GM12872 (cell line): ENCODE measurements around the gene PPM1J.

Experiments used
- TF ChIP-seq, protein P1 (sequence below): IDR thresholded peaks from 3 replicates; pipeline ENCODE4 v1.5.1; 2011; ENCODE audit warnings: low read depth, mild to moderate bottlenecking, low read length, moderate library complexity; ENCODE audit not compliant: insufficient read depth

PPM1J gene

DNA sequence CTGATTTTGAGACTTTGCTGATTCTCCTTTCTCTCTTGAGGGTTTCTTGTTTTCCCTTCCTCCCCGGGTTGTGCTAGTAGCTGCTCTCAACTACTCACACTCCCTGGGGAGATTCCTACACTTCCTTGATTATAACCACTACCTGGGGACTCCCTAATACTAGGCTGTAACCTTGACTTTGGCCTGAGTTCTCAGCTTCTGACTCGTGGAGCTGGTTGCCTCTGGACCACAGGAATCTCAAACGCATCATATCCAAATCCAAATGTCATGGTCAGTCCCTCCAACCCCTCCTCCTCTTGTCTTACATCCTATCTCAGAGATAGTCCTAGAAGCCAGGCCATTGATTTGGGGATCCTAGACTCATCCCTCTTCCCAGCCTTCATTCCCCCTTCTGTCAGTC is 28.7 kb downstream of the PPM1J start:
- TF ChIP-seq, protein P1, sequence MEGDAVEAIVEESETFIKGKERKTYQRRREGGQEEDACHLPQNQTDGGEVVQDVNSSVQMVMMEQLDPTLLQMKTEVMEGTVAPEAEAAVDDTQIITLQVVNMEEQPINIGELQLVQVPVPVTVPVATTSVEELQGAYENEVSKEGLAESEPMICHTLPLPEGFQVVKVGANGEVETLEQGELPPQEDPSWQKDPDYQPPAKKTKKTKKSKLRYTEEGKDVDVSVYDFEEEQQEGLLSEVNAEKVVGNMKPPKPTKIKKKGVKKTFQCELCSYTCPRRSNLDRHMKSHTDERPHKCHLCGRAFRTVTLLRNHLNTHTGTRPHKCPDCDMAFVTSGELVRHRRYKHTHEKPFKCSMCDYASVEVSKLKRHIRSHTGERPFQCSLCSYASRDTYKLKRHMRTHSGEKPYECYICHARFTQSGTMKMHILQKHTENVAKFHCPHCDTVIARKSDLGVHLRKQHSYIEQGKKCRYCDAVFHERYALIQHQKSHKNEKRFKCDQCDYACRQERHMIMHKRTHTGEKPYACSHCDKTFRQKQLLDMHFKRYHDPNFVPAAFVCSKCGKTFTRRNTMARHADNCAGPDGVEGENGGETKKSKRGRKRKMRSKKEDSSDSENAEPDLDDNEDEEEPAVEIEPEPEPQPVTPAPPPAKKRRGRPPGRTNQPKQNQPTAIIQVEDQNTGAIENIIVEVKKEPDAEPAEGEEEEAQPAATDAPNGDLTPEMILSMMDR = no peak

DNA sequence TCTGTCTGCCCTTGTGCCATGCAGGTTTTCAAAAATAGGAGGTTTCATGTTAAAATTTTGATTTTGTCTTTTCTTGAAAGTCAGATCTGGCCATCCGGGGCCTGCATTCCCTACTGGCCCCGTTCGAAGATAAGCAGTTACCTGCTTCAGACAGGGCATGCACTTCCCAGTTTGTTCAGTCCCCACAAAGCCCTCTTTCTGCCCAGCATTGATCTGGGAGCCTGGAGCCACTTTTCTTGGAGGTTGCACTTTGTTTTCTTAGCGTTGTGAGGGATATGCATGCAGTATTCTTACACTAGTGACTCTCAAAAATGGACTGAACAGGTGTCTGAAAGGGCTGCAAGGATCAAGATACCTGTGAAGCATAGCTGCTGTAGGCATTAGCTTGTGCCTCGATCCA is 29.2 kb downstream of the PPM1J start:
- TF ChIP-seq, protein P1 = no peak

DNA sequence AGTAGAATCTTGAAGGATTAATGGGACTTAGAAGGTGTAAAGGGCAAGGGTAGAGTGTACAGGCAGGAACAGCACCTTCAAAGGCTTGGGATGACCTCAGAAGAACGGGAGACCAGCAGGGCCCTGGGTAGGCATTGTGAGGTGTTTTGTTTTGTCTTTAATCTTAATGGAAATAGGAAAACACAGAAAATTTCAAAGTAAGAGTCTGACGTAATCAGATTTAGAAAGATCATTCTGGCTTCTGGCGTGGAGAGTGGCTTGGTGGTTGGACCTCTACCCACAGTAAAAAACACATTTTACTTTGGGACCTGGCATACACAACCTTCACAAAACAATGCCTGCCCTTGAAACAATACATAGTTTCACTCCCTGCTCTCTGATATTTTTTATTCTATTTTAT is 36.5 kb downstream of the PPM1J start:
- TF ChIP-seq, protein P1 = no peak

DNA sequence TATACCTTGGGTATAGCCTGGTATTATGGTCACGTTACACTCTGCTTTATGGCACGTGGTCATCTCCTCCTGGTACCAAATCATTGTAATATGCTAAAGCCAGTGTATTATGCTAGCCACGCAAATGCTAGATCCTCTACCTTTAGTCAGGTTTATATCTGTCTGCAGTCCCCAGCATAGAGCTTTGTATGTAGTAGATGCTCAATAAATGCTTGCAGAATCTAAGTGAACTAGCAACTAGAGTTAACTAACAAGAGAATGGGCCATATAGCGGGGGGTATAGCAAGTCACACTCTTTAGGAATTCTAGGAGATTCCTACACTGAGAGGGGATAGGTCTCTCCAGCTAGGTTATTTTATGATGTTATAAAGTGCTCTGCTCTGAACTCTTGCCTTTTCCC is 37.6 kb downstream of the PPM1J start:
- TF ChIP-seq, protein P1 = no peak

DNA sequence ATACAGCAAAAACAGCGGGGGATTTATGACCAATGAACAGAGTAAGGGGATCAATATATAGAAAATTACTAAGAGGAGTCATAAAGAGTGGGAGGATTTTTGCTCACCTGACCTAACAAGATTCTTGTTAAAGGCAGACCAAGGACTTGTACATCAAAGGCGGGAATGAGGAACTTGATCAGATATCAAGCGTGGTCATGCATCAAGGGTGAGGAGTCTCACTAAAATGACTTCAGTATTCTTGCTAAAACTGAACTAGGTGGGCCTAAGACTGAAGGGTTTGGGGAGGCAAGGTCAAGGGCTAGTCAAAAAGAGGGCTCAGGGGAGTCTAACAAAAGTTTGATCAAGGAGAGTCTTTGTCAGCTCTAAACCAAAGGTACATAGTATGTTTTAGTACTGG is 38.6 kb downstream of the PPM1J start:
- TF ChIP-seq, protein P1 = no peak

DNA sequence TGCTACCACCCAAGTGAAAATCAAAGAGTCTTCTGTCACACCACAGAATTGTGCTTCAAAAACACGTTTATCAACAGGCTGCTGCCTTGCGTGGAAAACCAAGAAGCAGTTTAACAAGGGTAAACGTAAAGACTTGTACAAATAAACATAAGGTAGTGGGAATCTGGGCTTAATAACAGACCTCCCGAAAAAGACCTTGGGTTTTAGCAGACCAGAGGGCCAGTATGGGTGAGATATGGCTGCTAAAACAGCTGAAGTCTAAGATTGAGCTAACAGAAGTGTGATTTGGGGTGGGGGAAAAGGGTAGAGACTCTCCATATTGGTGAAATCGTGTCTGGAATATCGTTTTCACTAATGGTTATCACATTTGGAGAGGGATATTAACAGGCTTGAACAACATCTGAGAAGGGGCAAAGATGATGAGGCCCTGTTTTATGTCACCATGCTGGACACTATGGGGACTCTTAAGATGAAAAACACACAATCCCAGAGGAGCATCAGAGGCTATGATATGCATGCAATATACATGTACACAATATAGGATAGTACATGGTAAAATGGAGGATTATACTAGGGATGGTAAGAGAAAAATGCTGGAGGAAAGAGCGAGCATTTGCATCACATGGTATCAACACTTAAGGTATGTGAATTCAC is 39.3 kb downstream of the PPM1J start:
- TF ChIP-seq, protein P1 = no peak

DNA sequence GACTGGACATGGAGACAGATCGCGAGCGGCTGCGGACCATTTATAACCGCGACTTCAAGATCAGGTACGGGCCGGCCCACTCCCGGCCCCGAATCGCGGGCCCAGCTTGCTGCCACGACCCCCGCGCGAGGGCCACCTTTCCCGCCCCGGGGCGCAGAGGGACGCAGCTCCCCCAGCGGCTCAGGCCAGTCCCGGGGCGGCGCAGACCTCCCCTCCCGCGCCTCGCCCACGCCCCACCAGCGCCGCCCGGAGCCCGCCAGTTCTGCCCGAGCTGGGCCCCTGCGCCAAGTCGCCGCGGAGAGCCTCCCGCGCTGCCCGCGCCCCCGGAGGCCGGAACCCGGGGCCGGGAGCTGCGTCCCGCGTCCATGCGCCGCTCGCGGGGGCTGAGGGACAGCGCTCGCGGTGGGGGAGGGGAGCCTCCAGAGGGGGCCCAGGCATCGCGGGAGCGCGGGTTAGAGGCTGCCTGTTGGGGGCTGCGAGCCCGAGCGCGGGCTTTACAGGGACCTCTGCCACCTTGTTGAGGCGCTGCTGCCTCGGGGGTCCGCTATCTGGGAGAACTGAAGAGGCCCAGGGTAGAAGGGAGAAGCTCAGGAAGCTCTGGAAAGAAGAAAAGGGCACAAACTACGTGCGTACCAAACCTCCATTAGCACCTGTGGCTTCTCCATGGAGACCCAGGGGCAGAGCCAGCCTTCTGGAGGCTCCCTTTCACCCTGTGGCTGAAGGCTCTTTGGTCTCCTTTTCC is 40.0 kb downstream of the PPM1J start:
- TF ChIP-seq, protein P1 = no peak; the same call in 2 of the 3 replicates
